Activated CD8-positive, alpha-beta memory T cell treated with anti-CD3 and anti-CD28 coated beads for 48 hours (primary cell): ENCODE data around the gene PNMA1.
A peak's percentile ranks its signal among the peaks of the same experiment; 100 is the strongest.
"Not testable (repeated sequence)": the region's sequence is repeated elsewhere in the genome, so short reads cannot be mapped to it uniquely, and the experiment has no call there.

Experiments
- DNase-seq, 3 experiments: peaks; one replicate each; pipeline ENCODE4 v3.0.0-alpha.2; 2020; ENCODE audit warnings: low read depth in 2 of 3, low spot score in 2 of 3

Gene PNMA1

GRCh38 chr14:73718418-73719251, 4.5 kb upstream of the PNMA1 start:
- DNase-seq, result no peak

- no peak for DNase-seq
Observed at GRCh38 chr14:73717711-73718417, 3.7 kb upstream of the PNMA1 start.

GRCh38 chr14:73717266-73717665, 3.1 kb upstream of the PNMA1 start:
- DNase-seq, result no peak

- DNase-seq, result no peak
Observed at GRCh38 chr14:73715707-73716106, 1.5 kb upstream of the PNMA1 start.

- DNase-seq, result no peak
Observed at GRCh38 chr14:73714656-73715081, 485 bp upstream of the PNMA1 start.

GRCh38 chr14:73713206-73713802, 880 bp downstream of the PNMA1 start:
- no peak for DNase-seq

GRCh38 chr14:73712540-73713180, 1.5 kb downstream of the PNMA1 start:
- peak in 2 of 3 experiments; percentile 29 to 36 for DNase-seq

- no peak for DNase-seq
Observed at GRCh38 chr14:73712071-73712506, 2.1 kb downstream of the PNMA1 start.

- no peak for DNase-seq
Observed at GRCh38 chr14:73710737-73711136, 3.4 kb downstream of the PNMA1 start.

- DNase-seq, result no peak
Observed at GRCh38 chr14:73709904-73710469, 4.2 kb downstream of the PNMA1 start.

GRCh38 chr14:73708076-73708475, 6.1 kb downstream of the PNMA1 start:
- not testable (repeated sequence) for DNase-seq

- no peak for DNase-seq
Observed at GRCh38 chr14:73700325-73700724, 13.9 kb downstream of the PNMA1 start.

- no peak for DNase-seq
Observed at GRCh38 chr14:73696466-73697400, 17.5 kb downstream of the PNMA1 start.

GRCh38 chr14:73695997-73696396, 18.2 kb downstream of the PNMA1 start:
- DNase-seq, result no peak

- DNase-seq, result no peak
Observed at GRCh38 chr14:73695082-73695481, 19.1 kb downstream of the PNMA1 start.

GRCh38 chr14:73694083-73694482, 20.1 kb downstream of the PNMA1 start:
- DNase-seq, result no peak

- no peak for DNase-seq
Observed at GRCh38 chr14:73686901-73687300, 27.3 kb downstream of the PNMA1 start.

- DNase-seq, result no peak
Observed at GRCh38 chr14:73685328-73685727, 28.9 kb downstream of the PNMA1 start.

- no peak for DNase-seq
Observed at GRCh38 chr14:73684627-73685026, 29.6 kb downstream of the PNMA1 start.

- DNase-seq, result no peak
Observed at GRCh38 chr14:73680821-73681220, 33.4 kb downstream of the PNMA1 start.
